ENCODE results near the gene RPN2. TPM values are rescaled to one million over a fixed set of nuclear protein-coding genes. Genes with fewer than 3 reads are reported as not detected.

Gene RPN2
- total RNA-seq, 2 experiments from 2014 or later, result 102 to 104 TPM

DNA sequence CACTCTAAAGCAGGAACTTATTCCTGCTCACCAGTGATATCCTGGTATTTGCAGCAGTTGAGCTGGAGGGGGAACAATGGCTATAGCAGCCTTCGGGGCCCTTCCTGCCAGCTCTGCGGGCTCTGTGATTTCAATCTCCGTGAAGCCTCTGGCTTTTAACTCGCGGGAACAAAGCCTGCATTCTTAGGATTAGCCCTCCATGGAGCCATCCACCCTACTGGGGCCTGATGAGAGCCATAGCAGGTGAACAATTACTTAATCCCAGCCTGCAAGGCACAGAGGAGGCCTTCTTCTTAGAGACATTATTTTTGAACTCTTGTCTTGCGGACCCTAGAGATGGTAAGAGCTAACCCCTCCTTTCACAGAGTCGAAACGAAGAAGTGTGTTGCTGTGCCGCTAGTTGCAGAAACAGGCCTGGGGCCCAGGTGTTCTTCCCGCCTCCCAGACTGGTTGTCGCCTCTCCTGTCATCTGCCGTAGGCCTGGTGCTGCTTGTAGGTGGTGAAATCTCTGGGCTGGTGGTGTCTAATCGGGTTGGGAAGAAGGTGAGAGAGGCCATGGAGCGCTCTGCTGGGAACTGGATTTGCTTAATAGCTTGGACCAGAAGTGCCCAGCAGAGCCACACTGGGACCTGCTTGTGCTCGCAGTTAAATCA, 72.8 kb downstream of the RPN2 start:
- Mint-ChIP-seq H3K4me3 (no peak overlapping the region), H3K9me3 (no peaks in the 10 kb centered on the region), H3K27me3 (ENCODE audit: low read depth) (no peaks in the 10 kb centered on the region), H3K4me1 (ENCODE audit: low read depth) (no peaks in the 10 kb centered on the region), H3K27ac (no peak overlapping the region), H3K36me3 (ENCODE audit: low read depth) (peaks cover 4% of the 10 kb centered on the region)
- intact Hi-C loops (cut with micrococcal nuclease), result no loop called here
- DNase-seq, result no peak
- CTCF ChIA-PET, result no interaction called here

- intact Hi-C loops (cut with micrococcal nuclease), result no loop called here
- CTCF ChIA-PET, result no interaction called here
- H3K27ac Mint-ChIP-seq, result no peak overlapping the region
- DNase-seq, result no peak
- no peaks in the 10 kb centered on the region for H3K9me3 Mint-ChIP-seq
- no peak overlapping the region for H3K4me3 Mint-ChIP-seq
- H3K36me3 Mint-ChIP-seq (ENCODE audit: low read depth), result peaks cover 4% of the 10 kb centered on the region
- no peaks in the 10 kb centered on the region for H3K4me1 Mint-ChIP-seq (ENCODE audit: low read depth)
- no peaks in the 10 kb centered on the region for H3K27me3 Mint-ChIP-seq (ENCODE audit: low read depth)
Observed at GRCh38 chr20:37253087-37253486, 74.0 kb downstream of the RPN2 start.

- no peak overlapping the region for H3K27ac Mint-ChIP-seq
- DNase-seq, result no peak
Observed at GRCh38 chr20:37254114-37254878, 75.2 kb downstream of the RPN2 start.

DNA sequence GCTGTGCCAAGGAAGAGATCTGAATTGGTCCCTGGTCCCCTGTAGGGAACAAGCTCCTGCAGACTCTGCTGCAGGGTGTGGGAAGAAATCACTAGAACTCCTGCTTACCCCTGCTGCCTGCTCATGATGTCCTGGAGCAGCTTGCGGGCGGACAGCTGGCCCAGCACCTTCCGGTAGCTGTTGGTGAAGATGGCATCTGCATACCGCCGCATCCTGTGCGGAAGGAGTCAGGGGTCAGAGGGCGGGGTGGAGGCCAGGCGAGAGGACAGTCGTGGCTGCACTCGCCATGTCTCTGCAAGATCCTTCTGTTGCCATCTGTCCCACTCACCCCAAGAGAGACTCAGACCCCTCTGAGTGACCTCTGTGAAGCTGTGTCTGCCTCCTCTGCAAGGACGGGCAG, 77.2 kb downstream of the RPN2 start:
- H3K9me3 Mint-ChIP-seq, result no peaks in the 10 kb centered on the region
- no peak for DNase-seq
- CTCF ChIA-PET, result no interaction called here
- no peaks in the 10 kb centered on the region for H3K36me3 Mint-ChIP-seq (ENCODE audit: low read depth)
- H3K4me1 Mint-ChIP-seq (ENCODE audit: low read depth), result no peaks in the 10 kb centered on the region
- intact Hi-C loops (cut with micrococcal nuclease), result no loop called here
- no peak overlapping the region for H3K27ac Mint-ChIP-seq
- H3K27me3 Mint-ChIP-seq (ENCODE audit: low read depth), result no peaks in the 10 kb centered on the region
- H3K4me3 Mint-ChIP-seq, result no peak overlapping the region

More at GRCh38 chr20:37254114-37254878, 75.2 kb downstream of the RPN2 start:
- no peaks in the 10 kb centered on the region for H3K4me1 Mint-ChIP-seq (ENCODE audit: low read depth)
- no peak overlapping the region for H3K4me3 Mint-ChIP-seq
- H3K27me3 Mint-ChIP-seq (ENCODE audit: low read depth), result no peaks in the 10 kb centered on the region
- H3K36me3 Mint-ChIP-seq (ENCODE audit: low read depth), result no peaks in the 10 kb centered on the region
- CTCF ChIA-PET, result no interaction called here
- no peaks in the 10 kb centered on the region for H3K9me3 Mint-ChIP-seq
- intact Hi-C loops (cut with micrococcal nuclease), result no loop called here

GRCh38 chr20:37257530-37257929, 78.4 kb downstream of the RPN2 start:
- Mint-ChIP-seq H3K9me3 (no peaks in the 10 kb centered on the region), H3K4me1 (ENCODE audit: low read depth) (no peaks in the 10 kb centered on the region), H3K27ac (no peak overlapping the region), H3K27me3 (ENCODE audit: low read depth) (no peaks in the 10 kb centered on the region), H3K4me3 (no peak overlapping the region), H3K36me3 (ENCODE audit: low read depth) (no peaks in the 10 kb centered on the region)
- DNase-seq, result no peak
- intact Hi-C loops (cut with micrococcal nuclease), result no loop called here
- CTCF ChIA-PET, result no interaction called here

- CTCF ChIA-PET, result no interaction called here
- DNase-seq, result no peak
- no peaks in the 10 kb centered on the region for H3K36me3 Mint-ChIP-seq (ENCODE audit: low read depth)
- intact Hi-C loops (cut with micrococcal nuclease), result no loop called here
- no peaks in the 10 kb centered on the region for H3K9me3 Mint-ChIP-seq
- no peaks in the 10 kb centered on the region for H3K27me3 Mint-ChIP-seq (ENCODE audit: low read depth)
- no peak overlapping the region for H3K4me3 Mint-ChIP-seq
- no peaks in the 10 kb centered on the region for H3K4me1 Mint-ChIP-seq (ENCODE audit: low read depth)
- H3K27ac Mint-ChIP-seq, result no peak overlapping the region
Observed at GRCh38 chr20:37257988-37258387, 78.9 kb downstream of the RPN2 start.

DNA sequence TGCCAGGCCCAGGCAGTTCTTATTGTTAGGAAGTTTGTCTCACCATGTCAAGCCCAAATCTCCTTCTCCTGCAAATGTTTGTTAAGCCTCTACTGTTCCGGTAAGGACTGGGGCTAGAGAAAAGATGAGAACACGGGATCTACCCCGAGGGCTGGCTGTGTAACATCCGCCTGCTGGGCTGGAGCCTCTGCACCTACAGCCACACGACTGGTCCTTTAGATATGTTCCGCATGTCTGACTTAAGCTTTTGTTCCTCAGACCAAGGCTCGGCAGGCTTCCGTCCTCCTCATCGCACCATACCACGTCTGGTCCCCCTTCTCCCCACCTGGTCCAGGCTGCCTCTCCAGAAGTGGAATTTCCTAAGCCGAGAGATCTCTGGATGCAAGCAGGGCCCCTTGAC, 79.9 kb downstream of the RPN2 start:
- Mint-ChIP-seq H3K27me3 (ENCODE audit: low read depth) (no peaks in the 10 kb centered on the region), H3K4me1 (ENCODE audit: low read depth) (no peaks in the 10 kb centered on the region), H3K9me3 (no peaks in the 10 kb centered on the region), H3K36me3 (ENCODE audit: low read depth) (no peaks in the 10 kb centered on the region), H3K4me3 (no peak overlapping the region), H3K27ac (no peak overlapping the region)
- DNase-seq, result no peak
- CTCF ChIA-PET, result interaction anchor here (0.9 kb wide), 1 partner anchor 20 kb away, joined by 3 read pairs; no protein-coding TSS in a partner anchor
- intact Hi-C loops (cut with micrococcal nuclease), result no loop called here

DNA sequence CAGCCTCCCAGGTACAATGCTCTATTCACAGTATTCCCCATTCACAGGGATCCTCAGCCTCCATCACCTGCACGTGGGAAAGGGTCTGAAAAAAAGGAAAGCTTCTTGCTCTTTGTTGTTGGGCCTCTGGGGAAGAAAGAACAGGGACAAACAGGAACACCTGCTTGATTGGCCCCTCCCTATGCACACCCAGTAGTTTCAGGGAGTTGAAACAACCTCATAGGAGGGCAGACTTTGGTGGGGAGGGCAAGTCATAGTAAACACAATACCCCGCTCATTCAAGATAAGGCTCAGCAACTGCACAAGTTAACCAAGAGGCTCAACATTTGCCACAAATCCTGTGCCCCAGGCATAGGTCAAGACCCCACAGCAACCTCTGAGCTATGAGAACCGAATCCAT, 80.7 kb downstream of the RPN2 start:
- no peak overlapping the region for H3K4me3 Mint-ChIP-seq
- CTCF ChIA-PET, result no interaction called here
- no peak overlapping the region for H3K27ac Mint-ChIP-seq
- DNase-seq, result no peak
- no peaks in the 10 kb centered on the region for H3K4me1 Mint-ChIP-seq (ENCODE audit: low read depth)
- H3K9me3 Mint-ChIP-seq, result no peaks in the 10 kb centered on the region
- intact Hi-C loops (cut with micrococcal nuclease), result no loop called here
- H3K36me3 Mint-ChIP-seq (ENCODE audit: low read depth), result no peaks in the 10 kb centered on the region
- no peaks in the 10 kb centered on the region for H3K27me3 Mint-ChIP-seq (ENCODE audit: low read depth)

GRCh38 chr20:37260923-37261322, 81.8 kb downstream of the RPN2 start:
- H3K9me3 Mint-ChIP-seq, result no peaks in the 10 kb centered on the region
- H3K4me3 Mint-ChIP-seq, result no peak overlapping the region
- CTCF ChIA-PET, result interaction anchor here (0.6 kb wide), 1 partner anchor 979 kb away, joined by 3 read pairs; no protein-coding TSS in a partner anchor
- H3K27ac Mint-ChIP-seq, result no peak overlapping the region
- no peaks in the 10 kb centered on the region for H3K27me3 Mint-ChIP-seq (ENCODE audit: low read depth)
- intact Hi-C loops (cut with micrococcal nuclease), result no loop called here
- H3K36me3 Mint-ChIP-seq (ENCODE audit: low read depth), result no peaks in the 10 kb centered on the region
- no peaks in the 10 kb centered on the region for H3K4me1 Mint-ChIP-seq (ENCODE audit: low read depth)
- no peak for DNase-seq

DNA sequence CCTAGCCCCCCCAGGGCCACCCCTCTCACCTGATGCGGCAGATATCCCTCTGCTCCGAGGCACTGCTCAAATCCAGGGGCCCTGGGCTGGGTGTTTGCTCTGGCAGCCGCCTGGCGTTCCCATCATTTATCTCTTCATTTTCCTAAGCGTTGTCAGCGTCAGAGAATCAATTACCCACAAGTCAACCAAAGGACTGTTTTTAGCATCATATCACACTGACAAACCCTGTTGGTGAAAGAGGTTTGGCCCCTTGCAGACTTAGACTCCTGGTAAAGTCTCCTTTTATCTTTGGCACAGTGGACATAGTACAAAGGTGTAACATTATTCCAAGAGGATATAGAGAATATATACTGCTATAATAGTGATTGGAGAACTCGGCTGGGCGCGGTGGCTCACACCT, 82.6 kb downstream of the RPN2 start, which contains the start of gene GHRH:
Gene GHRH, minus strand, starts transcription at position 101 of the 400 bp plus-strand sequence. CDS start 4,925 bp downstream, outside the sequence.
- H3K9me3 Mint-ChIP-seq, result no peaks in the 10 kb centered on the region
- H3K27ac Mint-ChIP-seq, result no peak within 1 kb of the TSS
- DNase-seq, result no peak
- no peaks in the 10 kb centered on the region for H3K4me1 Mint-ChIP-seq (ENCODE audit: low read depth)
- CTCF ChIA-PET, result no interaction called here
- intact Hi-C loops (cut with micrococcal nuclease), result no loop called here
- no peaks in the 10 kb centered on the region for H3K36me3 Mint-ChIP-seq (ENCODE audit: low read depth)
- no peak within 1 kb of the TSS for H3K4me3 Mint-ChIP-seq
- H3K27me3 Mint-ChIP-seq (ENCODE audit: low read depth), result no peaks in the 10 kb centered on the region

GRCh38 chr20:37262505-37262904, 83.4 kb downstream of the RPN2 start:
- CTCF ChIA-PET, result no interaction called here
- Mint-ChIP-seq H3K36me3 (ENCODE audit: low read depth) (no peaks in the 10 kb centered on the region), H3K27ac (no peak overlapping the region), H3K27me3 (ENCODE audit: low read depth) (no peaks in the 10 kb centered on the region), H3K9me3 (no peaks in the 10 kb centered on the region), H3K4me3 (no peak overlapping the region), H3K4me1 (ENCODE audit: low read depth) (no peaks in the 10 kb centered on the region)
- intact Hi-C loops (cut with micrococcal nuclease), result no loop called here
- no peak for DNase-seq

GRCh38 chr20:37263686-37264085, 84.6 kb downstream of the RPN2 start:
- Mint-ChIP-seq H3K27me3 (ENCODE audit: low read depth) (no peaks in the 10 kb centered on the region), H3K27ac (no peak overlapping the region)
- CTCF ChIA-PET, result no interaction called here

GRCh38 chr20:37265152-37265551, 86.0 kb downstream of the RPN2 start:
- H3K36me3 Mint-ChIP-seq (ENCODE audit: low read depth), result no peaks in the 10 kb centered on the region
- CTCF ChIA-PET, result interaction anchor here (0.6 to 6.8 kb wide), 5 partner anchors 18 to 712 kb away, joined by 3 to 40 read pairs (median 4); no protein-coding TSS in a partner anchor
- peak; percentile 49 for DNase-seq
- H3K27me3 Mint-ChIP-seq (ENCODE audit: low read depth), result no peaks in the 10 kb centered on the region
- intact Hi-C loops (cut with micrococcal nuclease), result no loop called here
- no peak overlapping the region for H3K4me3 Mint-ChIP-seq
- H3K27ac Mint-ChIP-seq, result no peak overlapping the region
- no peaks in the 10 kb centered on the region for H3K9me3 Mint-ChIP-seq
- H3K4me1 Mint-ChIP-seq (ENCODE audit: low read depth), result no peaks in the 10 kb centered on the region

More at GRCh38 chr20:37263686-37264085, 84.6 kb downstream of the RPN2 start:
- Mint-ChIP-seq H3K4me1 (ENCODE audit: low read depth) (no peaks in the 10 kb centered on the region), H3K36me3 (ENCODE audit: low read depth) (no peaks in the 10 kb centered on the region), H3K9me3 (no peaks in the 10 kb centered on the region), H3K4me3 (no peak overlapping the region)
- intact Hi-C loops (cut with micrococcal nuclease), result no loop called here
- no peak for DNase-seq

Measured in activated naive CD4-positive, alpha-beta T cell treated with anti-CD3 and anti-CD28 coated beads for 36 hours (primary cell).